Mesenchymal stem cell (in vitro differentiated cells and primary cell): Measurements from ENCODE around the gene TSPO.

Experiments used
- DNase-seq: peaks from one replicate; pipeline ENCODE4 v3.0.0-alpha.2; 2013
- H2AFZ ChIP-seq: one replicate; pipeline ENCODE4 v1.6.1; 2013; ENCODE audit warnings: low read depth, mild to moderate bottlenecking, control low read depth, inconsistent platforms, low read length, moderate library complexity
- H2AK5ac ChIP-seq: 2 replicates; pipeline ENCODE4 v1.6.1; 2013; ENCODE audit warnings: low read length, moderate library complexity, mild to moderate bottlenecking, inconsistent platforms; ENCODE audit not compliant: severe bottlenecking
- H2BK120ac ChIP-seq: one replicate; pipeline ENCODE4 v1.6.1; 2013; ENCODE audit warnings: low read depth, mild to moderate bottlenecking, inconsistent platforms, low read length, moderate library complexity
- H2BK12ac ChIP-seq, 2 experiments: one replicate each; pipeline ENCODE4 v1.6.1; 2013; ENCODE audit warnings: inconsistent platforms in 2 of 2, low read length in 2 of 2, mild to moderate bottlenecking in 2 of 2, moderate library complexity in 2 of 2, control low read depth in 1 of 2
- H2BK15ac ChIP-seq: one replicate; pipeline ENCODE4 v1.6.1; 2013; ENCODE audit warnings: mild to moderate bottlenecking, low read depth, inconsistent platforms; ENCODE audit not compliant: poor library complexity, severe bottlenecking
- H2BK5ac ChIP-seq: 2 replicates; pipeline ENCODE4 v1.6.1; 2013; ENCODE audit warnings: low read depth, mild to moderate bottlenecking, low read length, control low read depth, inconsistent platforms; ENCODE audit not compliant: poor library complexity, severe bottlenecking
- H3K14ac ChIP-seq, 2 experiments: one replicate each; pipeline ENCODE4 v1.6.1; 2013; ENCODE audit warnings: inconsistent platforms in 2 of 2, low read length in 2 of 2, control low read depth in 1 of 2, mild to moderate bottlenecking in 1 of 2, moderate library complexity in 1 of 2
- H3K18ac ChIP-seq, 2 experiments: one replicate each; pipeline ENCODE4 v1.6.1; 2013; ENCODE audit warnings: inconsistent platforms in 2 of 2, low read length in 2 of 2, control low read depth in 1 of 2, low read depth in 1 of 2, mild to moderate bottlenecking in 1 of 2
- H3K23ac ChIP-seq, 2 experiments: one replicate each; pipeline ENCODE4 v1.6.1; 2013; ENCODE audit warnings: inconsistent platforms in 2 of 2, low read length in 2 of 2, mild to moderate bottlenecking in 2 of 2, moderate library complexity in 2 of 2, control low read depth in 1 of 2
- H3K27ac ChIP-seq: 2 replicates; pipeline ENCODE4 v1.5.1; 2013; ENCODE audit warnings: mild to moderate bottlenecking, moderate library complexity, low read length, control low read depth, inconsistent platforms; ENCODE audit not compliant: poor library complexity, severe bottlenecking
- H3K27me3 ChIP-seq, 2 experiments: 2 replicates each; pipeline versions ENCODE4 v1.6.1 to v1.7.0; 2013; ENCODE audit warnings: low read length in 2 of 2, mild to moderate bottlenecking in 2 of 2, moderate library complexity in 2 of 2, control low read depth in 1 of 2, inconsistent platforms in 1 of 2; ENCODE audit not compliant: control insufficient read depth in 1 of 2, insufficient read depth in 1 of 2
- H3K36me3 ChIP-seq, 2 experiments: 2 replicates each; pipeline versions ENCODE4 v1.6.1 to v1.7.0; 2013; ENCODE audit warnings: low read length in 2 of 2, control low read depth in 1 of 2, inconsistent platforms in 1 of 2, low read depth in 1 of 2, mild to moderate bottlenecking in 1 of 2; ENCODE audit not compliant: insufficient read depth in 2 of 2, control insufficient read depth in 1 of 2
- H3K4ac ChIP-seq, 2 experiments: one replicate each; pipeline ENCODE4 v1.6.1; 2013; ENCODE audit warnings: inconsistent platforms in 2 of 2, low read length in 2 of 2, mild to moderate bottlenecking in 2 of 2, moderate library complexity in 2 of 2, control low read depth in 1 of 2, low read depth in 1 of 2
- H3K4me1 ChIP-seq: 2 replicates; pipeline ENCODE4 v1.6.1; 2013; ENCODE audit warnings: low read depth, low read length, control low read depth; ENCODE audit not compliant: control insufficient read depth, insufficient read depth
- H3K4me2 ChIP-seq: 2 replicates; pipeline ENCODE4 v1.6.1; 2013; ENCODE audit warnings: low read length, mild to moderate bottlenecking, inconsistent platforms; ENCODE audit not compliant: poor library complexity, severe bottlenecking
- H3K4me3 ChIP-seq, 2 experiments: 2 replicates each; pipeline versions ENCODE4 v1.5.1 to v1.7.0; 2013; ENCODE audit warnings: low read length in 2 of 2, mild to moderate bottlenecking in 2 of 2, control low read depth in 1 of 2, low read depth in 1 of 2; ENCODE audit not compliant: insufficient read depth in 1 of 2
- H3K79me1 ChIP-seq: replicated peaks from 2 replicates; pipeline ENCODE4 v1.6.1; 2013; ENCODE audit warnings: mild to moderate bottlenecking, control low read depth, low read length, inconsistent platforms; ENCODE audit not compliant: poor library complexity, severe bottlenecking
- H3K9ac ChIP-seq: 2 replicates; pipeline ENCODE4 v1.7.0; 2013; ENCODE audit warnings: mild to moderate bottlenecking, low read length, moderate library complexity
- H3K9me3 ChIP-seq: 2 replicates; pipeline ENCODE4 v1.7.0; 2013; ENCODE audit warnings: mild to moderate bottlenecking, low read length; ENCODE audit not compliant: control insufficient read depth
- H4K8ac ChIP-seq: one replicate; pipeline ENCODE4 v1.6.1; 2013; ENCODE audit warnings: inconsistent platforms, mild to moderate bottlenecking, low read length, moderate library complexity
- H4K91ac ChIP-seq: one replicate; pipeline ENCODE4 v1.6.1; 2013; ENCODE audit warnings: mild to moderate bottlenecking, low read length, inconsistent platforms
- WGBS: methylation state at CpG from one replicate; pipeline ENCODE4 v1.1.7; 2013; ENCODE audit warnings: mixed read lengths; 5-methylcytosine and 5-hydroxymethylcytosine counted together

The TSPO gene

GRCh38 chr22:43134553-43134952, 16.8 kb upstream of the TSPO start:
- H3K4me2 ChIP-seq = no peak overlapping the region
- no peaks in the 10 kb centered on the region for H3K27me3 ChIP-seq
- no peak overlapping the region for H3K27ac ChIP-seq
- H3K36me3 ChIP-seq = peaks cover 75 to 86% of the 10 kb centered on the region in 2 experiments
- no peak overlapping the region for H3K23ac ChIP-seq
- peaks cover 29% of the 10 kb centered on the region for H3K79me1 ChIP-seq
- no peak overlapping the region for H2AFZ ChIP-seq
- H3K4me1 ChIP-seq = peaks cover 4% of the 10 kb centered on the region
- H2BK5ac ChIP-seq = no peak overlapping the region
- no peak overlapping the region for H3K4me3 ChIP-seq
- H2AK5ac ChIP-seq = no peak overlapping the region
- H2BK12ac ChIP-seq = no peak overlapping the region
- no peak overlapping the region for H2BK15ac ChIP-seq
- H3K9ac ChIP-seq = no peak overlapping the region
- no peak overlapping the region for H4K91ac ChIP-seq
- no peak overlapping the region for H3K18ac ChIP-seq
- no peak for DNase-seq
- H3K4ac ChIP-seq = no peak overlapping the region
- H2BK120ac ChIP-seq = no peak overlapping the region
- no peaks in the 10 kb centered on the region for H3K9me3 ChIP-seq
- no peak overlapping the region for H4K8ac ChIP-seq
- H3K14ac ChIP-seq = no peak overlapping the region
- WGBS = 100% methylated on average over 3 of the region's 4 CpGs

DNA sequence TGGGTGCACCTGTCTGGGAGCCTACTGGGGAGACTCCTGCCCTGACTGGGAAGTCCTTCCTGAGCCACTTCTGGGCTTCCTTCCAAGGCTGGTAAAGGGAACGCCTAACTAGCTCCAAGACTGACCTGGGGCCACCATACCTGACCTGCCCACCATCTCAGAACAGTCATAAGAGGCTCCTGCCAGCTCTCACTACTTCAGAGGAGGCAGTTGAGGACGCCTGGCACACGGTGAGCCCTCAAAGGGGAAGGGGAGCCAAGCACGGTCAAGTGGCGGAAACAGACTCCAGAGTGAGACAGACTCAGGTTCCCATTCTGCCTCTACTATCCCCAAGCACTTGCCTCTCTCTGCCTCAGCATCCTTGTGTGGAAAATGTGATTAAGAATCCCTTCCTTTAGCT, 15.8 kb upstream of the TSPO start:
- no peaks in the 10 kb centered on the region for H3K9me3 ChIP-seq
- H3K27ac ChIP-seq = no peak overlapping the region
- no peak overlapping the region for H3K14ac ChIP-seq
- peaks cover 35% of the 10 kb centered on the region for H3K79me1 ChIP-seq
- H3K4me2 ChIP-seq = no peak overlapping the region
- H3K27me3 ChIP-seq = no peaks in the 10 kb centered on the region
- no peak for DNase-seq
- H3K36me3 ChIP-seq = peaks cover 85 to 87% of the 10 kb centered on the region in 2 experiments
- no peak overlapping the region for H2BK120ac ChIP-seq
- no peak overlapping the region for H3K18ac ChIP-seq
- WGBS = 95% methylated on average over 4 of the region's 5 CpGs
- no peak overlapping the region for H4K8ac ChIP-seq
- H2AFZ ChIP-seq = no peak overlapping the region
- no peak overlapping the region for H3K4me3 ChIP-seq
- no peak overlapping the region for H3K9ac ChIP-seq
- no peak overlapping the region for H3K23ac ChIP-seq
- H2BK15ac ChIP-seq = no peak overlapping the region
- no peak overlapping the region for H2AK5ac ChIP-seq
- H3K4ac ChIP-seq = no peak overlapping the region
- no peak overlapping the region for H2BK5ac ChIP-seq
- no peak overlapping the region for H2BK12ac ChIP-seq
- H3K4me1 ChIP-seq = no peaks in the 10 kb centered on the region
- H4K91ac ChIP-seq = no peak overlapping the region

DNA sequence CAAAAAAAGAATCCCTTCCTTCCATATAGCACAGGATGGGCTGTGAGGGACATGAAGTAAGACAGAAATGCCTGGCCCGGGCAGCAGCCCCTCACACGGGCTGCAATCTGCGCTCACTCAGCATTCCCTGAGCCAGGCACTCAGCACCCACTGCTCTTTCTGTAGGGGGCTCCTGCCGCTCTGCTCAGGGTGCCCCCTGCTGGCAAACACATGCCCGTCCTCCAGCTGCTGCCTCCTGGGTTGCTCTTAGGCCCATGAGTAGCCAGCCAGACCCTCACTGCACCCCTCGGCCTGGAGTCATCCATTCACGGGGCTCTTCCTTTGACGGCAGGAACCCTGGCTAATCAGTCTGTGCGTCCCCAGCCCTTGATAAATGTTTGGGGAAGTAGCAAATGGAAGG, 15.1 kb upstream of the TSPO start:
- no peak overlapping the region for H3K27ac ChIP-seq
- H2AFZ ChIP-seq = no peak overlapping the region
- DNase-seq = peak; percentile 56
- H3K27me3 ChIP-seq = no peaks in the 10 kb centered on the region
- H3K18ac ChIP-seq = no peak overlapping the region
- H3K23ac ChIP-seq = no peak overlapping the region
- no peak overlapping the region for H2AK5ac ChIP-seq
- no peak overlapping the region for H4K8ac ChIP-seq
- no peaks in the 10 kb centered on the region for H3K9me3 ChIP-seq
- peaks cover 2% of the 10 kb centered on the region for H3K4me1 ChIP-seq
- peaks cover 87 to 90% of the 10 kb centered on the region in 2 experiments for H3K36me3 ChIP-seq
- peaks cover 42% of the 10 kb centered on the region for H3K79me1 ChIP-seq
- H2BK12ac ChIP-seq = no peak overlapping the region
- no peak overlapping the region for H3K4me3 ChIP-seq
- no peak overlapping the region for H3K4me2 ChIP-seq
- no peak overlapping the region for H2BK15ac ChIP-seq
- 64% methylated on average over 9 of the region's 9 CpGs for WGBS
- H3K14ac ChIP-seq = no peak overlapping the region
- H4K91ac ChIP-seq = no peak overlapping the region
- H2BK120ac ChIP-seq = no peak overlapping the region
- no peak overlapping the region for H3K4ac ChIP-seq
- H2BK5ac ChIP-seq = no peak overlapping the region
- no peak overlapping the region for H3K9ac ChIP-seq

GRCh38 chr22:43136801-43137200, 14.6 kb upstream of the TSPO start:
- no peak overlapping the region for H3K4me3 ChIP-seq
- H3K14ac ChIP-seq = no peak overlapping the region
- no peak overlapping the region for H3K23ac ChIP-seq
- H4K91ac ChIP-seq = no peak overlapping the region
- peak overlapping the region in 1 of 2 experiments; percentile 16 for H3K4ac ChIP-seq
- H3K4me1 ChIP-seq = peaks cover 4% of the 10 kb centered on the region
- no peak overlapping the region for H2AFZ ChIP-seq
- H2BK120ac ChIP-seq = no peak overlapping the region
- H3K9me3 ChIP-seq = no peaks in the 10 kb centered on the region
- no peak overlapping the region for H2AK5ac ChIP-seq
- H3K18ac ChIP-seq = no peak overlapping the region
- H3K9ac ChIP-seq = no peak overlapping the region
- DNase-seq = no peak
- no peak overlapping the region for H3K27ac ChIP-seq
- no peaks in the 10 kb centered on the region for H3K27me3 ChIP-seq
- H3K4me2 ChIP-seq = no peak overlapping the region
- peaks cover 83 to 85% of the 10 kb centered on the region in 2 experiments for H3K36me3 ChIP-seq
- no peak overlapping the region for H2BK12ac ChIP-seq
- H3K79me1 ChIP-seq = peaks cover 46% of the 10 kb centered on the region
- 89% methylated on average over 10 of the region's 10 CpGs for WGBS
- H2BK15ac ChIP-seq = no peak overlapping the region
- peak overlapping the region; percentile 35 for H4K8ac ChIP-seq
- no peak overlapping the region for H2BK5ac ChIP-seq
